ENCODE data around the gene TUBGCP6.

The TUBGCP6 gene

DNA sequence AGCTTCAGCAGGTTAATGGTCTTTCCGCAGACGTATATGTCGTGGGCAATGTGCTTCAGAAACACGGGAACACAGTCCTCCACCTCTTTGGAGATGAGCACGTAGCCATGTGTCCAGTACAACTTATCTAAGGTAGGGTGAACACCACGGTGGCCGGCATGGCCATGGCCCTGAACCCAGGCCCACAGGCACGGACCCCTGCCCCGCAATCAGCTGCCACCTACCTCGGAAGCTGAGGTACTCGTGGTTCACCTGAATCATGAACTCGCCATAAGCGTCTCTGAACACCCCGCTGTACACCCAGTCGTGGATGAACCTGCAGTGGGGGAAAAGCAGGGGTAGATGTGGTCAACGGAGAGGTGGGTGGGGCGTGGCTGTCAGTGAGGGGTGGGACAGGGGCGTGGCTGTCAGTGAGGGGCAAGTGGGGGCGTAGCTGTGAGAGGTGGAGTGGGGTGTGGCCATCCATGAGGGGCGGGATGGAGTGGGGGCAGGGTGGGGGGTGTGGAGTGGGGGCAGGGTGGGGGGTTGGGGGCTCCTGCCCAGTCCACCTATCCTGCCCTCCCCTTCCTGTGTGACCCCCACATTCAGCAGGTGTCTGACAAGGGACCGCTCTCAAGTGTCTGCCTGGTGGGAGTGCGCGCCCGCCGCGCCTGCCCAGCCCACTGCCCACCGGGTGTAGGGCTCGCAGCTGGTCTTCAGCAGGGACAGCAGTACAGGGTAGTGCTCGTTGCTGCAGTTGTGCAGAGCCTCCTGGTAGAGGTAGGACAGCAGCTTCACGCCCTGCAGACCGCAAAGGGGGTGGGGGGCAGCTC, 18.6 kb downstream of the TUBGCP6 start:
- DNase-seq (ENCODE audit: low spot score) = no peak

DNA sequence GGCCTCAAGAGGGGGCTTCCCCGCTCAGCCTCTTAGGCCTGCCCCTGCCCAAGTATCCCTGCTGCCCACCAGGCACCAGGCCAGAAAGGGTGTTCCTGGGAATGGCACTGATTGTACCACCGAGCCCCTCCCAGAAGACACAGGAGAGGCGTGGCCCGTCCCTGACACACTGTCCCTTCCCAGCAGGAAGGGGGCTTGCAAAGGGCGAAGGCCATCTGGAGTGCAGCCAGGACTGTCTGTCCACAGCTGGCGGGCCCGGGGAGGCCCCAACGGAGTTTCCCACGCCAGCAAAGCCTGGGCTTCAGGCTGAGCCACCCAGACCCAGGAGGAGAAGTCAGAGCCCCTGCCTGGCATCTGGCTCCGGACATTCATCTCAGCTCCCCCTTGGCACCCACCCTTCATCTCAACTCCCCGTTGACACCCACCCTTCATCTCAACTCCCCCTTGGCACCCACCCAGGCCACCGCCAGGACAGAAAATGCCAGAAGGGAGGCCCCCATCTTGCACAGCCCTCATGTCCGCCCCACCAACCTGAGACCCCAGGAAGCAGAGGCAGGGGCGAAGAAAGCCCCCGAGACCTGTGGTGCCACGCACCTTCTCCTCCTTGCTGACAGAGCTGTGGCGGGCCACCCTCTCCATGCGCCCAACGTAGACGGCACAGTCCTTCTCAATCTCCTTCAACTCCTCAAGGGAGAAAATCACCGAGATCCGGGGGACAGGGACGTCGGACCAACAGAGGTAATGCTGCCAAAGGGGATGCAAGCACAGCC, 19.4 kb downstream of the TUBGCP6 start:
- DNase-seq (ENCODE audit: low spot score) = no peak

DNA sequence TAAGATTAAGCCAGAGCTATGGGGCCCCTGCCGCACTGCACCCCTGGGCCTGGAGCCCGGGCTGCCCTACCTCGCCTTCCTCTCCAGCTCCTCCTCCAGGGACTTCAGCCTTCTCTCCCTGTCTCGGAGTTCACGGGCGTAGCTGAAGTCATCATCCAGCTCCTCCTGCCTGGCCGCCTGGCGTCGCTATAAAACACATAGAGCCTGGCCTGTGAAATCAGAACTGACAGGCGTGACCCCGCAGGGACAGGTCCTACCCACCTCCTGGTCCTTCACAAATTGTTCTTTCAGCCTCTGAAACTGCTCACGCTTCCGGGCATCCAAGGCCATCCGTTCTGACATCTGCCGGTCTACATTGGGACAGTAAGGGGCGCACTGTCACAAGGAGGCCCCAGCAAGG, 20.8 kb downstream of the TUBGCP6 start:
- no peak for DNase-seq (ENCODE audit: low spot score)

DNA sequence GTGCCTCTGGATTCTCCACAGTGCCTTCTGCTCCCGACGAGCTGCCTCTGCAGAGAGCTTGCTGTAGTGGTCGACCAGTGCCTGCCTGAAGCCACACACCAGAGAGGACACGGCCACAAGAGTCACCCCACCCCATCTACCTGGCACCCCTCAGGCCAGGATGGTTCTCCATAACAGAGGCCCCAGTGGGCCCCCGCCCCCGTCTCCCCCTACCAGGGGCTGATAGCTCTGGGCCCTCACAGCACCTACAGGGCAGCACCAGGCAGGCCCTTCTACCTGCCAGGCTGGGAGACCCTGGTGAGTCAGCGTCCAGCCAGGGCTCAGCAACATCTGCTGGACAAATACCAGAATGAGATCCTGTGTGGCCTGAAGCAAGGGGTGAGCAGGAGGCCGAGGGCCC, 22.3 kb downstream of the TUBGCP6 start:
- DNase-seq (ENCODE audit: low spot score) = no peak

DNA sequence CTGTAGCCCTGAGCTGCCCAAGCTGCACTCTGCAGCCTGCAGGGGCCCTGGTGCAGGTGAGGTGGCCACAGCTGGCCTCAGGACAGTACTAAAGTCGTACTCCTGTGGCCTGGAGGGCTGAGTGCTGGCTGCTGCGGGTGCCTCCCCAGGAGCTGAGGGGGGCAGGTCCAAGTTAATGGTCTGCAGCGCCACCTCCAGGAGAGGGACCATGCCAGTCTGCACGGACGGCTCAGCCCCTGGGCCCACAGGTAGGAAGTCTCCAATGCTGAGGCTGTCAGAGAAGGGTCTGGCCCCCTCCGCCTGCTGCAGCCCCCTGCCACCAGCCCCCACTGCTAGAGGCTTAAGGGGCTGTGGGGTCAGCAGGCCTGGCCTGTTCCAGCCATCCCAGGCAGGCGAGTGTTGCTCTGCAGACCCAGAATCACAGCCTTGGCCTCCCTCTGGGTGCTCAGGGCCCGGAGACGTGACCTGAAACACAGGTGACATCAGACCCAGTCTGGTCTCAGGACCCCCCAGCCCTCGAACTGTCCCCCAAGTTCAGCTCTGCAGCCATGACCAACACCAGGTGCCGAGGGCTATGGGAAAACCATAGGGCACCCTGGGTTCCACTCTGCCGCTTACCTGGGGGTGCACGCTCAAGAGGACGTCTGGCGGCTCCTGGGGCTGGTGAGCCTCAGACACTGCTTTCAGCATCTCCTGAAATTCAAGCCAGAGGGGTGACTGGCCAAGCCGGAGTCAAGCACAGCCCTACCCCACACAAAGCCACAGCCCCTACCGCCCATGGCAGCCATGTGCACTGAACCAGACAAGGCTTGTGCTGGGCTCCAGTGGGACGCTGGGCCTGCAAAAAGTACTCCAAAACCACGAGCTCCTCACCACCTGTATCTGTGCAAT, 23.2 kb downstream of the TUBGCP6 start:
- DNase-seq (ENCODE audit: low spot score) = no peak

DNA sequence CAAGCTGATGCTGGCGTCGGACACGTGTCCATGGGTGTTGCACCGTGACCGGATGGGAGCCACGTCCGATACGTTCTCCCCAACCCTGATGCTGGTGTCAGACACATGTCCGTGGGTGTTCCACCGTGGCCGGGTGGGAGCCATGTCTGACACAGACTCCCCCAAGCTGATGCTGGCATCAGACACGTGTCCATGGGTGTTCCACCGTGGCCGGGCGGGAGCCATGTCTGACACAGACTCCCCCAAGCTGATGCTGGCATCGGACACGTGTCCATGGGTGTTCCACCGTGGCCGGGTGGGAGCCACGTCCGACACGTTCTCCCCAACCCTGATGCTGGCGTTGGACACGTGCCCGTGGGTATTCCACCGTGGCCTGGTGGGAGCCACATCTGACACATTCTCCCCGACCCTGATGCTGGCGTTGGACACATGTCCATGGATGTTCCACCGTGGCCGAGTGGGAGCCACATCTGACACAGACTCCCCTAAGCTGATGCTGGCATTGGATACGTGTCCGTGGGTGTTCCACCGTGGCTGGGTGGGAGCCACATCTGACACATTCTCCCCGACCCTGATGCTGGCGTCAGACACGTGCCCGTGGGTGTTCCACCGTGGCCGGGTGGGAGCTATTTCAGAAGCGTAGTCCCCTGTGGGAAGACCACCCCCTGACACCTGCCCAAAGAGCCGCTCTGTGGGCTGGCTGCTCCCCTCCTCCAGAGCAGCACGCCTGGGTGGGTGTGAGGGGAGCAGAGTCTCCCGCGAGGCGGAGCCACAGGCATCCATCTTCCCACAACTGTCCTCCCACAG, 24.0 kb downstream of the TUBGCP6 start:
- no peak for DNase-seq (ENCODE audit: low spot score)

DNA sequence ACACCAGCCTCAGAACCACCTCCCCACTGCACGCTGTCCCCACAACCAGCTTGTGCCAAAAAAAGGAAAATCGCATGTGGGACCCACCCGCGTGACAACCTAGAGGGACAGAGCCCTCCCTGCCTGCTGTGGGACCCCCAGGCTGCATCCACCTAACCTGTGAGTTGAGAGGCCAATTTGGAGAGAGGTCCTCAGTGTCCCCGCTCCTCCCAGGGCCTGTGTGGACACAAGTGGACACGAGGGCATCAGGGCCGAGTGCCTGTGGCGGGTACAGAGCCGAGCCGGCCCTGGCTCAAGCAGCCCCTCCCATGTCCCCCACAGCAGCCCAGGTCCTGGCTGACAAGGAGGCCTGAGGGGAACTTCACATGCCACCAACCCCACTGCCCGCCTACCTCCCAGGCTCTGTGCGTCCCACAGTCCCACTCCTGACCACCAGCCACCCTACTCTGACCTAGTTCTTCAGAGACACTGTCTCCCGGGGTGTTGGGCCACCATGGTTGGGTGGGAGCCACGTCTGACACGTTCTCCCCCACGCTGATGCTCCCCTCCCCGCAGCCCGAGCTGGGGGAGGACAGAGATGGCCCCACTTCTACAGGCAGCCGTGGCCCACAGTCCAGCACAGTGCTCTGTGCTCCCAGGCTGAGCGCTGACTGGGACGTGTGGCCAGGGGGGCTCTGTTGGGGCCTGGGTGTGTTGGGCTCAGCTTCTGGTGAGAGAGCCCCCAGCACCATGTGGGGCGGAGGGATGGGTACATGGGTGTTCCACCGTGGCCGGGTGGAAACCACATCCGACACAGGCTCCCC, 24.8 kb downstream of the TUBGCP6 start:
- no peak for DNase-seq (ENCODE audit: low spot score)

DNA sequence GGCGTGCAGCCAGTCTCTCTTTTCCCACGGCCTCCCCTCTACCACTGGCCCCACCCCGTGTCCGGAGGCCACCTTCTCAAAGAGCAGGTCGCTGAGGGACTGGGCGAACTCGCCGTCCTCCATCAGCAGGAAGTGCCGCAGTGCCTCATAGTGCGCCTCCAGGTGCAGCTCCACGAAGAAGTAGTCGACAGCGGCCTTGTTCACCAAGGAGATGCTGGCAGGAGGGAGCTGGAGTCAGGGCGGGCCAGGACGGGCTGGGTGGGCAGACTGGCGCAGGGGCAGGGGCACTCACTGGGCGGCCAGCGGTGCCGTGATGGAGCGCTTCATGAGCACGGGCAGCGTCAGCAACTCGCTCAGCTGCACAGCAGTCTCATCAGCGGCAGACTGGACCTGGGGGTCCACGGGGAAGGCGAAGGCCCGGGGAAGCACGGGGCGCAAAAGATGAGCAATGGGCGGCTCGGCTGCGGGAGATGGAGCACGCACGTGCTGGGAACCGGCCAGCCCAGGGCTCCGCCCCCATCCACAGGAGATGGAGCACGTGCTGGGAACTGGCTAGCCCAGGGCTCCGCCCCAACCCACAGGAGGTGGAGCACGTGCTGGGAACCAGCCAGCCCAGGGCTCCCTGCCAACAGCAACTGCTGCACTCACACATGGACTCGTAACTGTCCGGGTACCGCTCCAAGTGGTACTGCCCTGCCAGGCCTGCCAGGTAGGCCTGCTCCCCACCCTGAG, 25.7 kb downstream of the TUBGCP6 start:
- peak; percentile 26 for DNase-seq (ENCODE audit: low spot score)

DNA sequence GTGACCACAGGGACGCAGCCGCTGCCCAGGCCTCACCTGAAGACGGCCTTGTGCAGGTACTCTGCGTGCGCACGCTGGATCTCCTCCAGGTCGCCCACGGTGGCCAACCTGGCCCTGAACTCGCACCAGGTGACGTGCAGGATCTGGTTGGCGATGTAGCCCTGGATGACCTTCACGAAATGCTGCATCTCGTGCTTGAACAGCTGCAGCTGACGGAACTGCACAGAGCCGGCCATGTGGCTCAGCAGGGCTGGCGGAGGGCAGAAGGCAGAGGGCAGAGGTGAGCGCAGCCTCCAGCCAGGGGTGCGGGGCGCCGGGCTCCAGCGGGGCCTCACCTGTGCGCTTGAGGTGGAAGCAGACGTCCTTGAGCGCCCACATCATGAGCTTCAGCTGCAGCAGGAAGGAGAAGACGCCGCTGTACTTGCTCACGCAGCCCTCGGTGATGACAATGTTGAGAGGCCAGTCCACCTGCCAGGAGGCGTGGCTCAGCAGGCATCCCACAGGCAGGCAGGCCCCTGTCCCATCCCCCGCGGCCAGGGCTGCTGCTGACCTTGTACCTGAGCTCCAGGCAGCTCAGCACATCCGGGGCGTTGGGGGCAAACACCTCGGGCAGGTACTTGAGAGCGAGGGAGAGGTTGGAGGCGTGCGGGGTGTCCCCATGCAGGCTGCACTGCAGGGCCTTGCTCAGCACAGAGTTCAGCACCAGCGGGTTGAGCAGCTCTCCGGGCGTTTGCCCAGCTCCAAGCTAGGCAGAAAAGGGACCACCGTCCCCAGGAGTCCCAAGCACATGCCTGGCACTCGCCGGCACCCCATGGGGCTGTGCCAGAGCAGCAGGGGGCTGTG, 26.4 kb downstream of the TUBGCP6 start:
- no peak for DNase-seq (ENCODE audit: low spot score)

DNA sequence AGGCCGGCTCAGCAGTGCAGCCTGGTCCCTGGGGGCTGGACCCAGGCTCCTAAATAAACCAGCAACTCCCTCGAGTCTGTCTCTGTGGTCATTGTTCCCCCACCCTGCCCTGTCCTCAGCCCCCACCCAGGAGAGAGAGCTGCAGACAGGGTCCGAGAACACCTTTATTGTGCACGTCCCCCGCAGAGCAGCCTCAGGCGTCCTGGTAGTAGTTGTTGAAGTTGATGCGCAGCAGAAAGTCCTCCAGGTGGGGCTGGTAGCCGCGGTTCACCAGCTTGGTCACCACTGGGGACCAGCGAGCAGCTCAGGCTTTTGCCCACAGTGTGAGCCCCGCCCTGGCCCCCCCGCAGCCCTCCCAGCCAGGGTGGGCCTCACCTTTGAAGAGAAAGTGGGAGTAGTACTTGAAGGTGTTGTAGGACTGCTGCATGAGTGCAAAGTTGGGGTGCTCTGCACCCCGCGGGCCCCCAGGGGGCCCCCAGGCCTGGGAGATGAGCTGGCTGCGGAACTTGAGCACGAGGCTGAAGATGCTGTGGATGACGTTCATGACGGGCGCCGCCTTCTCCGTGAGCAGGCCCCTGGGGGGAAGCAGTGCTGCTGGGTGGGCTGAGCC, 27.2 kb downstream of the TUBGCP6 start:
- DNase-seq (ENCODE audit: low spot score) = no peak

DNA sequence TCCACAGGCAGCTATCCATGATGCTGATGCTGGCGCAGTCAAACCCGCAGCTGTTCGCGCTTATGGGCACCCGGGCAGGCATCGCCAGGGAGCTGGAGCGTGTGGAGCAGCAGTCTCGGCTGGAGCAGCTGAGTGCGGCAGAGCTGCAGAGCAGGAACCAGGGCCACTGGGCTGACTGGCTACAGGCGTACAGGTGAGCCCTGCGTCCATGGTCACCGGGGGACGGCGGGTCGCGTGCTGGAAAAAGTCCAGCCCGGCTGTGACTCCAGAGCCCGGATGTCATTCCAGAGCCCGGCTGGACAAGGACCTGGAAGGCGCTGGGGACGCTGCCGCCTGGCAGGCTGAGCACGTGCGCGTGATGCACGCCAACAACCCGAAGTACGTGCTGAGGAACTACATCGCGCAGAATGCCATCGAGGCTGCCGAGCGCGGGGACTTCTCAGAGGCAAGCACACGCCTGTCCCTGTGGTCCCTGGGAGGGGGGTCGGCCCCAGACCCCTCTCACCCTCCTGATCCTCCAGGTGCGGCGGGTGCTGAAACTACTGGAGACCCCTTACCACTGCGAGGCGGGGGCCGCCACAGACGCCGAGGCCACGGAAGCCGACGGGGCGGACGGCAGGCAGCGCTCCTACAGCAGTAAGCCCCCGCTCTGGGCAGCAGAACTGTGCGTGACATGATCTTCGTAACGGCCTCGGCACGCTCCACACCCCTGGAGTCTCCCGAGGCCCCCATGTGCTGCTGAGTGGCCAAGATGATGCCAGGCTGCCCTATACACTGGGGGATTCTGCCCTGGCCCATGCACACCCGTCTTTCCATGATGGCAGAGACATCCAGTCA, 27.9 kb downstream of the TUBGCP6 start:
- DNase-seq (ENCODE audit: low spot score) = no peak

DNA sequence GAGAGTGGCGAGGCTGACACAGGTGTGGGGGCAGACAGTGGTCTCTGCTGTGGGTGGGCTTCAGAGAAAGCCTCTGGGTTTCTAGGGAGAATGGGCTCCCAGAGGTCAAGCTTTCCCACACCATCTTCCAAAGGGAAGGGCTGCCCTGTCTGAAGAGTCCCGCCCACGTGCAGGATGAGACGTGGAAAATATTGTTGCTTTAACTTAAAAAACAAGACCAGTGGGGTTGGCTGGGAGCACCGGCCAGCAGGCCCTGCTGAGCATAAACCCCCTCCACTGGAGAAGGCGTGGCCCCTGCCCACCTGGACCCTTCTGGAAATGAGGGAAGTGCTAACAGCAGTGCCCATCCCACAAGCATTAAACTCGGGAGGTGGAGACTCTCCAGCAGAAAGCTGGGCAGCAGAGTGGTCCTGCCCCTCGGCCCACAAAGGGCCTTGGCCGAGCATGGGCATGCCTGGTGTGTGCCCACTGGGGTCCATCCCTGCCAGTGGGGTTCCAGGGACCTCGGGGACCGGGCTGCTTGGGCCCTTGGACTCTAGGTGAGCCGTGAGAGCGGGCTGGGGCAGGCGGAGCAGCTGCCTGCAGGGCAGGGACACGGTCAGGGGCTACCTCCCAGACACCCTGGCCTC, 28.7 kb downstream of the TUBGCP6 start:
- DNase-seq (ENCODE audit: low spot score) = no peak

DNA sequence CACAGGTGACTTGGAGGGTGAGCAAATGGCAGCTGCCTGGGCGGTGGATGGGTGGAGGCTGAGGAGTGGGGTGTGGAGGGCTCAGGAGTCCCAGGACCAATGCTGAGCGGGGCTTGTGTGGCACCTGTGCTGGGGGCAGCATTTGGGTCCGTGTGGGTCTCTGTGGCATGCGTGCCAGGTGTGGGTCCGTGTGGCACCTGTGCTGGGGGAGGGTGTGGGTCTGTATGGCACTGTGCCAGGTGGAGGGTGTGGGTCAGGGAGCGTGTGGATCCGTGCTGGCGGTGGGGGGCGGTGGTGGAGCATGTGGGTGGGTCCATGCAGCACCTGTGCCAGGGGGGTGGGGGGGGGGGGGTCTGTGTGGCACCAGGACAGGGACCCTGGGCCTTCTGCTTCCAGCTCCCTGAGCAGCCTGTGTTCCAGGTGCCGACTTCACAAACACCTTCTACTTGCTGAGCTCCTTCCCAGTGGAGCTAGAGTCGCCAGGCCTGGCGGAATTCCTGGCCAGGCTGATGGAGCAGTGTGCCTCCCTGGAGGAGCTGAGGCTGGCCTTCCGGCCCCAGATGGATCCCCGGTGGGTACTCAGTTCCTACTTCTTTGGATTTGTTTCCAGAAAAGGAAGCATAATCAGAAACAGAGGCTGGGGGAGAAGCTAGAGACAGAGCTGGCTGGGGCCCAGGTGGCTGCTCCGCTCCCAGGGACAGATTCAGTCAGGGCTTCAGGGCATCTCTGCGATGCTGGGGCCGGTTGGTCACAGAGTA, 29.3 kb downstream of the TUBGCP6 start:
- no peak for DNase-seq (ENCODE audit: low spot score)

DNA sequence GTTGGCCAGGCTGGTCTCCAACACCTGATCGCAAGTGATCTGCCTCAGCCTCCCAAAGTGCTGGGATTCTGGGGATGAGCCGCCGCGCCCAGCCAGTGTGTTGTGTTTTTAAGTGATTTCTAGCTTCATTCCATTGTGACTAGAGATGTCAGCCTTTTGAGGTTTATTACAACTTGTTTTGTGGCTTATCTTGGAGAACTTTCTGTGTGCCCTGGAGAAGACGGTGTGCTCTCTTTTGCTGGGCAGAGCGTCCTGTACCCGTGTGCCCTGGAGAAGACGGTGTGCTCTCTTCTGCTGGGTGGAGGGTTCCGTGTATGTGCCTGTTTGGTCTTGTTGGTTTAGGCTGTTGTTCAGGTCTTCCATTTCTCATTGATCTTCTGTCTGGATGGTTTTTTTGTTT, 31.6 kb downstream of the TUBGCP6 start:
- no peak for DNase-seq (ENCODE audit: low spot score)

DNA sequence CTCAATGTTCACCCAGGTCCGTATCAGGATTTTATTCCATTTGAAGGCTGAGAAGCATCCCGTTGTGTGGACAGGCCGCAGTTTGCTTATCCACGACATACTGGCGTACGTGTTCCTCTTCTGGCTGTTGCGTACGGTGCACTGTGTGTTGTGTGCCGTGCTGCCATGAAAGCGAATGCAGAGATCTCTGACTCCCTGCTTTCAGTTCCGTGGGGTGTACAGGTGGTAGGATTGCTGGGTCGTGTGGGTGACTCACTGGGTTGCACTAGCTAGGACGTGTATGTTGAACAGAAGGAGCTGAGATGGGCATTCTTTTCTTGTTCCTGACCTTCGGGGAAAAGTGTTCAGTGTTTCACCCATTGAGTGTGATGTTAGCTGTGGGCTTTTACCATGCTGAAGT, 33.7 kb downstream of the TUBGCP6 start:
- no peak for DNase-seq (ENCODE audit: low spot score)

DNA sequence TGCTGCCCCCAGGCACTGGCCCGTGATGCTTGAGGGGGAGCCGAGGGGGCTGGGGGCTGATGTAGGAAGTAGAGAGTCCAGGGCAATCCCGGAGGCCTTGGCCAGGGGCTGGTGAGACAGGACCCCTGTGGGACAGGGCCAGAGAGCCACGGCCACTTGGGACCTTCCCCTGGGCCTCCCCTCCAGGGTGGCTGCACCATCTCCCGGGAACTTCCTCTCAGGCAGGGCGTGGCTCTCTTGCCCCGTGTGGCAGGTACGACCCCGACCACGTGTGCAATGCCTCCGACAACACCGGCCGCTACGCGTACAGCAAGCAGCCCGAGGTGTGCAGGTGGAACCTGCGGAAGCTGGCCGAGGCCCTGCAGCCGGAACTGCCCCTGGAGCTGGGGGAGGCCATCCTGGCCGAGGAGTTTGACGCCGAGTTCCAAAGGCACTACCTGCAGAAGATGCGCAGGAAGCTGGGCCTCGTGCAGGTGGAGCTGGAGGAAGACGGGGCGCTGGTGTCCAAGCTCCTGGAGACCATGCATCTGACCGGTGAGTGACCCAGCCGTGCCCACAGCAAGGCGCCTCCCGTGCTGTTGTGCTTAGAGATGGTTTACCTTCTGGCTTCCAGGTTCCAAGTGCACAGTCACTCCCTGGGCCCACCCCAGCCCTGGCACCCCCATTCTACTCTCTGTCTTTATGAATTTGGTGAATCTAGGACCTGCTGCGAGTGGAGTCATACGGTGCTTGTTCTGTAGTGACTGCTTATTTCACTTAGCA, 34.3 kb downstream of the TUBGCP6 start:
- DNase-seq (ENCODE audit: low spot score) = no peak
